HCT116 (cell line): ENCODE results near the gene PRDM9. TPM values are rescaled to one million over a fixed set of nuclear protein-coding genes. Genes with fewer than 3 reads are reported as not detected.

ENCODE experiments used
- ATAC-seq: fragments of 200-7000 bp; cut with Tn5 transposase; 2 replicates; pipeline ENCODE4 v1.9.1; 2020; ENCODE audit warnings: mild to moderate bottlenecking, moderate library complexity
- BruUV-seq: library from RNA; stranded (reverse); fragments of 400-500 nt; replicated peaks from 2 replicates; lab custom pipeline; 2021; lab: Mats Ljungman, UMichigan
- CTCF ChIA-PET: fragments of 300-600 bp; sonication (Branson Sonifier 250); formaldehyde crosslinking; loops from one replicate; lab custom pipeline; 2021; ENCODE audit warnings: antibody characterized with exemption; lab: Charles Lee
- POLR2A ChIA-PET: fragments of 300-600, 350-600 bp; sonication (Branson Sonifier 250); formaldehyde crosslinking; loops from one replicate; lab custom pipeline; 2021; ENCODE audit warnings: antibody characterized with exemption; lab: Charles Lee
- RAD21 ChIA-PET, 2 experiments: fragments of 300-600 bp; sonication (Branson Sonifier 250); formaldehyde crosslinking; loops; one replicate each; lab custom pipeline; 2023; ENCODE audit warnings: low total read pairs in 2 of 2; ENCODE audit not compliant: uncharacterized antibody in 2 of 2, unreplicated experiment in 2 of 2, low non-redundant PET in 1 of 2; lab: Charles Lee
- DNase-seq: peaks from one replicate; pipeline ENCODE4 v3.0.0-alpha.2; 2010; ENCODE audit warnings: low read depth, low spot score
- H2AFZ ChIP-seq: fragments of 200-600 bp; shearing (Covaris generic), sonication (generic); 2 replicates; pipeline ENCODE4 v1.6.1; 2017; ENCODE audit warnings: low read depth, mixed run types, mixed read lengths, antibody characterized with exemption, low read length; ENCODE audit not compliant: poor library complexity, severe bottlenecking
- H3K27ac ChIP-seq: 2 replicates; pipeline ENCODE4 v1.5.1; 2012; ENCODE audit warnings: low read depth, low read length
- H3K27me3 ChIP-seq: fragments of 200-600 bp; sonication (generic); 2 replicates; pipeline ENCODE4 v1.6.1; 2016; ENCODE audit warnings: mixed run types, low read length, mixed read lengths; ENCODE audit not compliant: insufficient read depth
- H3K36me3 ChIP-seq, 2 experiments: fragments of 200-500 bp in 1 of 2; fragments of 200-600 bp in 1 of 2; sonication (Bioruptor generic) in 1 of 2; sonication (generic) in 1 of 2; 2 replicates each; pipeline versions ENCODE4 v1.5.1 to v1.6.1; 2014 to 2016; ENCODE audit warnings: low read length in 2 of 2, inconsistent platforms in 1 of 2, mixed read lengths in 1 of 2, mixed run types in 1 of 2; ENCODE audit not compliant: insufficient read depth in 2 of 2, control insufficient read depth in 1 of 2
- H3K4me1 ChIP-seq, 2 experiments: fragments of 200-600 bp in 1 of 2; sonication (generic) in 1 of 2; 2 replicates each; pipeline versions ENCODE4 v1.5.1 to v1.6.1; 2012 to 2017; ENCODE audit warnings: low read length in 2 of 2, inconsistent platforms in 1 of 2, mild to moderate bottlenecking in 1 of 2, mixed read lengths in 1 of 2, mixed run types in 1 of 2, moderate library complexity in 1 of 2; ENCODE audit not compliant: insufficient read depth in 2 of 2, control insufficient read depth in 1 of 2
- H3K4me2 ChIP-seq: fragments of 200-600 bp; sonication (generic); 2 replicates; pipeline ENCODE4 v1.6.1; 2017; ENCODE audit warnings: mixed run types, low read length, mixed read lengths
- H3K4me3 ChIP-seq, 2 experiments: fragments of 200-600 bp in 1 of 2; sonication (generic) in 1 of 2; replicated peaks in 1 of 2; 2 replicates each; pipeline ENCODE4 v1.5.1; 2011 to 2016; ENCODE audit warnings: low read length in 2 of 2, control low read depth in 1 of 2, low read depth in 1 of 2, mild to moderate bottlenecking in 1 of 2, mixed read lengths in 1 of 2, mixed run types in 1 of 2
- H3K79me2 ChIP-seq: fragments of 200-600 bp; sonication (generic); 2 replicates; pipeline ENCODE4 v1.6.1; 2017; ENCODE audit warnings: mild to moderate bottlenecking, mixed run types, low read length, moderate library complexity, mixed read lengths; ENCODE audit not compliant: insufficient read depth
- H3K9ac ChIP-seq: fragments of 200-600 bp; sonication (generic); 2 replicates; pipeline ENCODE4 v1.6.1; 2016; ENCODE audit warnings: low read length, mixed read lengths
- H3K9me2 ChIP-seq: fragments of 200-600 bp; sonication (generic), shearing (Covaris generic); 2 replicates; pipeline ENCODE4 v1.6.1; 2017; ENCODE audit warnings: mixed run types, mild to moderate bottlenecking, moderate library complexity; ENCODE audit not compliant: insufficient read depth
- H3K9me3 ChIP-seq, 2 experiments: fragments of 200-500 bp in 1 of 2; fragments of 200-600 bp in 1 of 2; sonication (Bioruptor generic) in 1 of 2; sonication (generic) in 1 of 2; 2 replicates each; pipeline ENCODE4 v1.6.1; 2014 to 2017; ENCODE audit warnings: low read length in 2 of 2, mixed read lengths in 2 of 2, inconsistent platforms in 1 of 2, low read depth in 1 of 2, mild to moderate bottlenecking in 1 of 2, mixed run types in 1 of 2, moderate library complexity in 1 of 2; ENCODE audit not compliant: control insufficient read depth in 1 of 2, insufficient read depth in 1 of 2
- H4K20me1 ChIP-seq: fragments of 200-600 bp; sonication (generic), shearing (Covaris generic); 2 replicates; pipeline ENCODE4 v1.6.1; 2017; ENCODE audit warnings: mixed run types, mild to moderate bottlenecking, moderate library complexity; ENCODE audit not compliant: insufficient read depth
- EGR1 ChIP-seq: IDR thresholded peaks from 2 replicates; pipeline ENCODE4 v1.6.1; 2012; ENCODE audit warnings: low read depth
- EZH2 ChIP-seq: fragments of 200-600 bp; sonication (generic); IDR thresholded peaks from 2 replicates; pipeline ENCODE4 v1.6.1; 2017; ENCODE audit warnings: antibody characterized with exemption, mixed run types
- EZH2phosphoT487 ChIP-seq: fragments of 200-600 bp; IDR thresholded peaks from 2 replicates; pipeline ENCODE4 v1.6.1; 2018; ENCODE audit warnings: antibody characterized with exemption, borderline replicate concordance
- MAX ChIP-seq: IDR thresholded peaks from 2 replicates; pipeline ENCODE4 v1.6.1; 2012
- POLR2AphosphoS5 ChIP-seq: IDR thresholded peaks from 2 replicates; pipeline ENCODE4 v1.6.1; 2011; ENCODE audit warnings: mild to moderate bottlenecking, low read depth, low read length, moderate library complexity
- RAD21 ChIP-seq: IDR thresholded peaks from 2 replicates; pipeline ENCODE4 v1.6.1; 2012; ENCODE audit warnings: low read depth, mild to moderate bottlenecking
- REST ChIP-seq: IDR thresholded peaks from 2 replicates; pipeline ENCODE4 v1.6.1; 2012; ENCODE audit warnings: low read depth
- TCF7L2 ChIP-seq: IDR thresholded peaks from 2 replicates; pipeline ENCODE4 v1.7.0; 2011; ENCODE audit warnings: borderline replicate concordance, inconsistent platforms; ENCODE audit not compliant: insufficient read depth, insufficient read length; ENCODE audit errors: extremely low read depth
- YY1 ChIP-seq: IDR thresholded peaks from 2 replicates; pipeline ENCODE4 v1.6.1; 2011; ENCODE audit warnings: low read length, low read depth, moderate library complexity, mild to moderate bottlenecking; ENCODE audit not compliant: insufficient replicate concordance; ENCODE audit errors: extremely low read depth
- ZBTB33 ChIP-seq: IDR thresholded peaks from 2 replicates; pipeline ENCODE4 v1.6.1; 2011; ENCODE audit warnings: mild to moderate bottlenecking, low read length, moderate library complexity; ENCODE audit not compliant: insufficient replicate concordance; ENCODE audit errors: extremely low read depth
- ZFX ChIP-seq: fragments of 450-650 bp; IDR thresholded peaks from 2 replicates; pipeline ENCODE4 v1.6.1; 2017
- intact Hi-C: fragments of 100-400 bp; cut with micrococcal nuclease; formaldehyde crosslinking; loops from 2 replicates; pipeline ENCODE4 v1.10.0; 2022
- total RNA-seq: library from RNA; stranded (reverse); gene quantifications from one replicate; pipeline ENCODE4 v1.2.1, GENCODE V29; 2021; ENCODE audit not compliant: unreplicated experiment

The PRDM9 gene
- total RNA-seq, 1 experiment from 2014 or later: not detected

GRCh38 chr5:23530571-23530970 is 23.2 kb downstream of the PRDM9 start:
- TF ChIP-seq RAD21 (no peak), MAX (no peak)
- Histone ChIP-seq H3K4me2 (no peak overlapping the region), H3K9me3 (peaks cover 8 to 10% of the 10 kb centered on the region in 2 experiments; a peak in 2 of 4 replicates), H2AFZ (no peak overlapping the region), H3K27ac (no peak overlapping the region), H3K4me1 (no peaks in the 10 kb centered on the region), H3K9ac (no peak overlapping the region), H3K27me3 (no peaks in the 10 kb centered on the region), H3K9me2 (no peaks in the 10 kb centered on the region), H4K20me1 (no peaks in the 10 kb centered on the region), H3K79me2 (no peaks in the 10 kb centered on the region), H3K4me3 (no peak overlapping the region), H3K36me3 (no peaks in the 10 kb centered on the region)
- ChIA-PET POLR2A (no interaction called here), RAD21 (no interaction called here), CTCF (no interaction called here)
- BruUV-seq: no TSS peak
- no peak for DNase-seq
- ATAC-seq: no peak
- intact Hi-C loops: no loop called here

- Histone ChIP-seq H4K20me1 (no peaks in the 10 kb centered on the region), H3K9me2 (no peaks in the 10 kb centered on the region), H3K27ac (no peak overlapping the region), H2AFZ (no peak overlapping the region), H3K9ac (no peak overlapping the region), H3K4me2 (no peak overlapping the region), H3K79me2 (no peaks in the 10 kb centered on the region), H3K4me1 (no peaks in the 10 kb centered on the region), H3K4me3 (no peak overlapping the region), H3K36me3 (no peaks in the 10 kb centered on the region), H3K27me3 (no peaks in the 10 kb centered on the region), H3K9me3 (peaks cover 0 to 20% of the 10 kb centered on the region in 2 experiments; a peak in 3 of 4 replicates)
- BruUV-seq: no TSS peak
- ATAC-seq (no peak), DNase-seq (no peak)
- CTCF ChIA-PET: no interaction called here
- TF ChIP-seq ZFX: no peak
- no peak for TF ChIP-seq ZBTB33
- TF ChIP-seq TCF7L2: no peak
- TF ChIP-seq EZH2phosphoT487: no peak
- TF ChIP-seq EZH2: no peak
- TF ChIP-seq EGR1: no peak
- no peak for TF ChIP-seq POLR2AphosphoS5
- TF ChIP-seq YY1: no peak
- no peak for TF ChIP-seq REST
- intact Hi-C loops: no loop called here
- POLR2A ChIA-PET: no interaction called here
- RAD21 ChIA-PET: no interaction called here
These were observed 63.6 kb downstream of the PRDM9 start for GRCh38 chr5:23571059-23571458.
